Activated CD4-positive, alpha-beta T cell treated with anti-CD3 and anti-CD28 coated beads for 1 hour (primary cell): ENCODE measurements around the gene JADE2.
"Not testable (repeated sequence)": the region's sequence is repeated elsewhere in the genome, so short reads cannot be mapped to it uniquely, and the experiment has no call there.

Experiments
- DNase-seq: peaks from one replicate; pipeline ENCODE4 v3.0.0-alpha.2; 2020

Gene JADE2

DNA sequence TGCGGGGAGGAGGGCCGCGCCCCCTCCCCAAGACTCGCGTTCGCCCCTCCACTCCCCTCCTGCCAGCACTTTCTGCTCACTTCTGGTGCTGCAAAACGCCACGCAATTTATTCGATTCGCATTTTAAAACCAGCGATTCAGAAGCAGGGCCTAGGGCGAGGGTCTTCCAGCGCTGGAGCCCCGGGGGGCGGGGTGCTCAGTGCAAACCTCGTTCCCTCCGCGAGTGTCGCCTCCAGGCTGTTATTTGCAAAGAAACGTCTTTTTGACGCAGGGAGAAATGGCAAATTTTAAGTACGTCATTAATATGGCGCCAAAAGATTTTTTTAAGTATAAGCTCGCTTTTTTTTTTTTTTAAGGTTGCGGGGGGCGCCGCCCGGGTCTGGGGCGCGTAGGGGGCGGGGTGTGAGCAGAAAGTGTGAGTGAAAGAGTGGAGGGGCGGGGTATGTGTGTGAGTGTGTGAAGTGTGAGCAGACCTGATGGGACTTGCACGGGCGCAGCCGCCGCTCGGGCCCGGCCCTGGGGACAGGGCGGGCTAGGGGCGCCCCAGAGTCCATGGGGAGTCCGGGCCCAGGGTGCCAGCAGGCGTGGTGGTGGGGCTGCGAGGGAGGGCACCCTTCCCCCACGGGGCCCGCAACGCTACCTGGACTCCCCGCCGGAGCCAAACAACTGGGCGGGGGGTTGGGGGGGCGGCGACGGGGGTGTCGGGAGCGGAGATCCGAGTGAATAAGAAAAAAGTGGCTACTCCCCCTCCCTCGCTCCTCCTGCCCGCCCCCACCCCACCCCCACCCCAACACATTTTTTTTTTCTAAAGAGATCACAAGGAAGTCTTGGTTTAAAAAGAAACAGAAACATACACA, at the start of gene JADE2:
Gene JADE2, plus strand, starts transcription at position 845 of the 857 bp plus-strand sequence. CDS start 10,188 bp downstream, outside the sequence.
- DNase-seq: peak; percentile 76

DNA sequence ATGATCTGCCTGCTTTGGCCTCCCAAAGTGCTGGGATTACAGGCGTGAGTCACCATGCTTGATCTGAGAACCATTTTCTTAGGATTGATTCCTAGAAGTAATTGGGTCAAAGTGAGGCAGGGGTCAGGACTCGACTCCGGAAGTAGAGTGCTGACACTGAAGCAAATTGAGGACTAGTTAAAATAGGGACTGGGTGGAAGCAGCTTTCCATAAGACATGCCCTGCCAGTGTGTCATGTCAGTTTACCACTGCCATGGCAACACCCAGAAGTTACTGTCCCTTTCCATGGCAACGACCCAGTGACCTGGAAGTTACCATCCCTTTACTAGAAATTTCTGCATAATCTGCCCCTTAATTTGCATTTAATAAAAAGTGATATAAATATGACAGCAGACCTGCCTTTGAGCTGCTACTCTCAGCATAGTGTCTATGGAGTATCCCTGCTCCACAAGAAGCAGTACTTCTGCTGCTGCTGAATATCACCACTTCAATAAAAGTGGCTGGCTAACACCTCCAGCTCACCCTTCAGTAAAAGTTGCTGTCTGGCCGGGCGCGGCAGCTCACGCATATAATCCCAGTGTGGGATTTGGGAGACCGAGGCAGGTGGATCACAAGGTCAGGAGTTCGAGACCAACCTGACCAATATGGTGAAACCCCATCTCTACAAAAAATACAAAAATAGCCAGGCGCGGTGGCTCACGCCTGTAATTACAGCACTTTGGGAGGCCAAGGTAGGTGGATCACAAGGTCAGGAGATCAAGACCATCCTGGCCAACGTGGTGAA, 47.8 kb upstream of the JADE2 start:
- DNase-seq: no peak

- no peak for DNase-seq
Observed at GRCh38 chr5:134479839-134480238, 45.6 kb upstream of the JADE2 start.

- DNase-seq: no peak
Observed at GRCh38 chr5:134489227-134489944, 36.1 kb upstream of the JADE2 start.

- DNase-seq: no peak
Observed at GRCh38 chr5:134490255-134490924, 35.1 kb upstream of the JADE2 start.

GRCh38 chr5:134490925-134491271, 34.6 kb upstream of the JADE2 start:
- no peak for DNase-seq

- no peak for DNase-seq
Observed at GRCh38 chr5:134491841-134492442, 33.5 kb upstream of the JADE2 start.

- DNase-seq: no peak
Observed at GRCh38 chr5:134492568-134492967, 32.9 kb upstream of the JADE2 start.

DNA sequence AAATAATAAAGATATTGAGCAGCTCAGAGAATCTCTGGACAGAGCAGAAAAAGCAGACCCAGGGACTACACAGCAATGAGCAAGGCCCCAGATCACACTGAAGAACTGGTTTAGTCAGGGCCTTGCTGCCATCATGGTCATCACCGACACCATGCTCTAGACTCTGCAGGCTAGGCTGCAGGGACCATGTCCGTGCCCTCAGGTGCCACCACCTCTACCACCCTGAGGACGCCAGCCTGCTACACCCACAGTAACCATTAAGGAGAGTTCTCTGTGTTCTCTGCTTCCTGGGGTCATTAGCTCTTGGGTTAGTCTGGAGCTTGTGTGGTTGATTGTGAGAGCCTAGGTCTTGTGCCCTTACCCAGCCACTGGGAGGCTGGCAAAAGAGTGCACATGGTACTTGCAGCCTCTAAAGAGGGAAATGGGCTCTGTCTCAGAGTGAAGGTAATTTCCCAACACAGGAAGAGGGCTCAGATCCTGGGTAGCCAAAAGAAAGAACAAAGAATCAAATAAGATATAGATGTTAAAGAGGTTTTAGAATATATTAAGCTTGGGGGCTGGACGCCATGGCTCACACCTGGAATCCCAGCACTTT, 31.9 kb upstream of the JADE2 start:
- no peak for DNase-seq

DNA sequence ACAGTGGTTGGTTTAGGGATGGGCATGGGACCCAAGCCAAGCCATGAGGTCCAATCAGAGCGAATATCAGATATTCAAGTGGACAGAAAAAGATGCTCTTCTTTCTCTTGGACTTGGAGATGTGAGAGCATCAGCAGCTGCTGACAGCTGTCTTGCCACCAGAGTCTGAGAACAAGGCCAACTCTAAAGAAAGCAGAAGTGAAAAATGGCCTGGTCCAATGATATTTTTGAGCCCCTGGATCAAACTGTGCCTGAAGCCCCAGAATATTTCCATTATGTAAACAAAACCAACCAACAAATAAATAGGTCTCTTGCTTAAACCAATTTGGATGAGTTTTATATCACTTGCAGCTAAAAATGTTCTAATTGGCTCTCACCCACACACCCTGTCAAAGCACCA, 30.7 kb upstream of the JADE2 start:
- no peak for DNase-seq

DNA sequence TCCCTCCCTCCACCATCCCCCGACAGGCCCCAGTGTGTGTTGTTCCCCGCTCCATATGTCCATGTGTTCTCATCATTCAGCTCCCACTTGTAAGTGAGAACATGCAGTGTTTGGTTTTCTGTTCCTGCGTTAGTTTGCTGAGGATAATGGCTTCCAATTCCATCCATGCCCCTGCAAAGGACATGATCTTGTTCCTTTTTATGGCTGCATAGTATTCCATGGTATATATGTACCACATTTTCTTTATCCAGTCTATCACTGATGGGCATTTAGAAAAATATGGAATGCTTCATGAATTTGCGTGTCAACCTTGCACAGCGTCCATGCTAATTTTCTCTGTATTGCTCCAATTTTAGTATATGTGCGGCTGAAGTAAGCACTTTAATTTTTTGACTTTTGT, 25.6 kb upstream of the JADE2 start:
- not testable (repeated sequence) for DNase-seq

- DNase-seq: no peak
Observed at GRCh38 chr5:134500699-134501430, 24.6 kb upstream of the JADE2 start.

DNA sequence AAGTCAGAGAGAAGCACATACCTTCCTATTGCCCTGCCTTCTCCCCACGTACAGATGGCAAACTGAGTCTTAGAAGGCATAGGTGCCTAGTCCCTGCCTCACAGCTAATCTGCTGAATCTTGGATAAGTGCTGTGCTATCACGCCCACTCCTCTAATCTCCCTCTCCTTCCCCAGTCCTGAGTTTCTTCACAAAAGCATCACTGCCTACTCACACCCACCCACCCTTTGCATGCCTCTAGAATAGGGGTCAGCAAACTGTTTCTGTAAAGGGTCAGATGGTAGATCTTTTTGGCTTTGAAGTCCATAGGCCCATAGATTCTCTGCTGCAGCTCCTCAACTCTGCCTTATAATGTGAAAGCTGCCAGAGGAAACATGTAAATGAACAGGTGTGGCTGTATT, 23.2 kb upstream of the JADE2 start:
- DNase-seq: no peak

DNA sequence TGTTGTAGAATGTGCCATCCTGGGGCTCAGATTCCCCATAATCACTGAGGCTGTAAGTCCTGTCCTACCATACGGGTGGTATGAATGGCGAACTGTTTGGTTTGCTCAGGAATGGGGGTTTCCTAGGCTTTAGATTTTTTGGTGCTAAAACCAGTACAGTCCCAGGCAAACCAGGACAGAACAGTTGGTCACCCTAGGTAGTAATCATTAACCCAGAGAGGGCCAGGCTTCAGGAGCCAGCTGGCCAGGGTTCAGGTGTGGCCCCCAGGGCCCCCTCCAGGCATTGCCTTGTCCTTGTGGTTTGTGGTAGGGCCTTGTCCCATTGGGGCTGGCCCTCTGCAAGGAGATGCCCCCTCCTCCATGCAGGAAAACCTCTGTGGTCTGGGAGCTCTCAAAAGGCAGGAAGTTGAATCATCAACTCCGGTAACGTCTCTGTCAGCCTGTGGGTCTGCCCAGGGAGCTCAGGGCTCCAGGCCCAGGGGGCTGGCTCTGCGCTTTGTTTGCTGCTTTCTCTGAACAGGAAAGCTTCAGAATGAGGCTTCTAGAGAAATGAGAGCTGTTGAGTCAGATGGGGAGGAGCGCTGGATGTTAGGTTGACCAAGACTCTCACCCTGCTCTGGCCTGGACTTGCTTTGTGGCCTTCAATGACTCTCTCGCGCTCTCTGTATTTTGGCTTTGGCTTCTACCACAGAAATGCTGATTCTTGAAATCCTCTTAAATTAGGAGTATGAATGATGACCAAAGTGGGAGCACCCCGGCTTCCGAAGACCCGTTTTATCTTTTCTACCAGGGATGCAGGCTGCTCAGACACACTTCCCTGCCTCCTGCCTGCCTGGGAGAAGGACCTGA, 22.2 kb upstream of the JADE2 start:
- peak; percentile 36 for DNase-seq

- no peak for DNase-seq
Observed at GRCh38 chr5:134503937-134504437, 21.5 kb upstream of the JADE2 start.

DNA sequence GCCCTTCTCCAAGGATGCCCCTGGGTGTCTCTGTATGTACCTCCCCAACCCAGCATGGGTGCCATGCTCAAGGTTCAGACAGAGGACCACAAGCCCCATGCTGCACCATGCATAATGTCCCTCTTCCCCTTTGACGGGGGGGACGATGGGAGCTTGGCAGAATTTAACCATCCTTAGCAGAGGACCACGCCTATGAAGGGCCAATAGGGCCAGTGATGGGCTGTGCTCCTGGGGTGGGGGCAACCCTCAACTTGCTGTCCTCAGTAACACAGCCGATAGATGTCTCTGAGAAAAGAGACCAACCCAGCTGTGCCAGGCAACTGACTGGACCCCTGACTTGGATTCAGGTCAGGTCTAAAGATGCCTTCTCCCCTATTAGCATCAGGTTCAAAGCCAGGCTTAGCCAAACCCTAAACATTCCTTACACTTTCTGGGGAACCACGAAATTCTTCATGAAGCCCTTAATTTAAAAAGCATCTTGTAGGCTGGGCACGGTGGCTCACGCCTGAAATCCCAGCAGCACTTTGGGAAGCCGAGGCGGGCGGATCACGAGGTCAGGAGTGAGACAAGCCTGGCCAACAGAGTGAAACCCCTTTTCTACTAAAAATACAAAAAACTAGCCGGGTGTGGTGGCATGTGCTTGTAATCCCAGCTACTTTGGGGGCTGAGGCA, 20.7 kb upstream of the JADE2 start:
- no peak for DNase-seq

DNA sequence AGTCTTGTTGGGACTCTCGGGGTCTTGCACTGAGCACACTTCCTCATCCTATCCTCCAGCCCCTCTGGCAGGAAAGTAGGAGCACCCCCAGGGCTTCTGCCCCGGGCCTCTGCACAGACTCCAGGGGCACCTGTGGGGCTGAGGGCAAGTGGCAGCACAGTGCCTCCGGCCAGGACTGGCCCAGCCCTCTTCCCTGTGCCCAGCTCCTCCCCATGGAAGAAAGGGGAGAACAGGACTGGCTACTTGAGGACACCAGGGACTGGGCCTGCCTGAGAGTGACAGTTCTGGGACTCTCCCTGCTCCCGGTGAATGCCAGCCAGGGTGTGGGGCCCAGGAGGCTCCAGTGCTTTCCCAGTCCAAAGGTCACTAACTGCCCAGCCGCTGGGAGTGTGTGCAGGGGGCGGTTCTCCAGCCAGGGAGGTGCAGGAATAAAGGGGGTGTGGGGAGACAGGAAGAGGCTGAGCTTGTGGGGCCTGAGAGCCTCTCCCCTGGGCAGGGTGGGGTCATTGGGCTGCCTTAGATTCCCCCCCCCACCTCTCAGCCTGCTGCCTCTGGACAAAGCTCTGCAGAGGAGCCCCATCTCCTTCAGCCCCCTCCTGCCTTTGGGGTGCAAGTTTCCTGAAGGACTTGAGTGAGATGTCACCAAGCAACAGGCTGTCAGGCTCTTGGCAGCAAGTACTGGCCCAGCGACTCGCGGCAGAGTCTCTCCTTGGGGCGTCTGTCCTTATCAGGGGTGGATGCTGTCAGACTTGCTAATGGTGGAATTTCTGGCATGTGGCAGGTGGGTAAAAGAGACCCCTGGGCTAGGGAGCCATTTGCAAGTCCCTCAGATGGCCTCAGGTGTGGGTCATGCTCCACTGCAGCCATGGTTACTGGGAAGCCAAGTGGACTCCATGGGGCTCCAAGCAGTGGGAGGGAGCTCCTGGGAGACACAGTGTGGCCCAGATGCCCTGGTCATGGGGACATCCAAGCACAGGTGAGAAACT, 19.1 kb upstream of the JADE2 start:
- DNase-seq: no peak

- no peak for DNase-seq
Observed at GRCh38 chr5:134507452-134507851, 18.0 kb upstream of the JADE2 start.
